Activated naive CD4-positive, alpha-beta T cell treated with anti-CD3 and anti-CD28 coated beads, Interleukin-2, amount 50 U/mL, for 16 hours (primary cell): ENCODE measurements around the gene ST6GAL1.
"Not testable (repeated sequence)": the region's sequence is repeated elsewhere in the genome, so short reads cannot be mapped to it uniquely, and the experiment has no call there.

Experiments
- DNase-seq: peaks from one replicate; pipeline ENCODE4 v3.0.0-alpha.2; 2020

Gene ST6GAL1

GRCh38 chr3:186946756-186947375, 16.5 kb downstream of the ST6GAL1 start:
- DNase-seq = no peak

DNA sequence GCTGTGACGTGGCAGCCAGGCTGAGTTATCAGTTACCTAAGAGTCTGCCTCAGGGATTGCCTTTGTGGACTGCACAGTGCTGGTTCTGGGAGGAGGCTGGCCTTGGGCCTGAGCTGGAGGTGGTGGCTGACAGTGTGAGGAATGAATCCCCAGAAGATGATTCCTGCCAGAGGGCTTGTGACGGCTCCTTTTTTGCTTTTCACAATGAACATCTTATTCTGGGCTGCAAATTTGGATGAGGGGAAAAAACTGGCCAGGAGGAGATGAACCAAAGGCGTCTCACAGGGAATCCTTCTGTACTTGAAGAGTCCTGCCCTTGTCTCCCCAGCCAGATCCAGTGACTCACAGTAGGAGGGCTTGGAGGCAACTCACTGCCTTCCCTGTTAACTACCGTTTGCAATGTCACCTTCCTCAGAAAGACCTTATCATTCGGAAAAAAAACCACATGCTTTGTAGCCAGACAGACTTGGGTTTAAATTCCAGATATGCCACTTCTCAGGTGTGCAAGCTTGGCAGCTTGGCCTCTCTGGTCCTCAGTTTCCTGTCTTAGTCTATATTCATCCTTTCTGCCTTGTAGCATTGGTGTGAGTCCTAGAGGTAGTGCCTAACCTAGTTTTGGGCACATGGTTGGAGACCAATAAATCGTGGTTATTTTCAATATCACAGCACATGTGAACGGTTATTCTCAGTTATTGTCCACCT, 19.1 kb downstream of the ST6GAL1 start:
- DNase-seq = no peak

DNA sequence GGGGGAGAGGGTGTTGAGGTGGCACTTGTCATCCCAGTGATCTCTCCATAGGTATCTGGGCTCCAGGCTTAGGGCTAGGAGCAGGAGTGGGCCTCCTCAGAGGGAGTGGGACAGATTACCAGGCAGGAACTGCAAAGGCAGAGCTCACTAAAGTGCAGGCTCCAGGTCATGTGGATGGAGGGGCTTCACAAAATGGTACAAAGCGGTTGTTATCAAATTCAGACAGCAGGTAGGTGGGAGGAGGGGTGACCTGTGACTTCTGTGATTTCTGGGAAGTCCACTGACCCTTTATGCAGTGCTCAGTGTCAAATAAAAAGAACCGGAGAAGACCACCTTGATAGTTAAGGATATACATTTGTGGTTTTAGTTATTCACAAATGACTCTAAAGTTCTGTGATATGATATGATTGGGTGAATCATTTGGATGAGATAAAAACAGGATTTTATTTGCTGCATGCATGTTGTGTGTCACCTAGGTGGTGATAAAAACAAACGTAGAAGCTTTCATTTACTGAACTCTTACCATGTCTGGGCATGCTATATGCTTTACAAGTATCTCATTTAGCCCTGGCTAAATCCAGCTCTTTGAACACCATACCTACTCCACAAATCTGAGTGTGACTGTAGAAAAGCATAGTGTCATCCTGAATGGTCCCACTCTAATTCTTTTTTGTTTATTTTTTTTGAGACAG, 20.2 kb downstream of the ST6GAL1 start:
- DNase-seq = no peak

GRCh38 chr3:186951640-186952552, 21.6 kb downstream of the ST6GAL1 start:
- DNase-seq = no peak

DNA sequence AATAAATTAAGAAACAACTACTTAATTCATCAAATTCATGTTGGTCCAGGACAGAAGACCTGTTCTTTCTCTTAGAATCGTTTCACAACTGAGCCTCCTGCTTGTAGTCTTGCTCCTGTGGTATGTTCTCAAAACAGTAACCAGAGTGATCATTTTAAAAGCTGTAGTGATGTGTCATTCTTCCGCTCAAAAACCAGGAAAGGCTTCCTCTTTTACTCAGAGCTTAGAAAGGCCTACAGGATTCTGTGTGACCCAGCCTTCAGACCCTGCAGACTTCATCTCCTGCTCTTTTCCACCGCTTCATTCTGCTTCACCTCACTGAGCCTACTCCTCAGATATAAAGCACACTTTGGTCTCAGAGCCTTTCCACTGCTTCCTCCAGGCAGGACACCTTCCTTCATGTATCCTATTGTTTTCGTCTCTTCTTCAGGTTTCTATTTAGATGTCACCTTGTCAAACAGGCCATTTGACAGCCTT, 22.7 kb downstream of the ST6GAL1 start:
- DNase-seq = no peak

DNA sequence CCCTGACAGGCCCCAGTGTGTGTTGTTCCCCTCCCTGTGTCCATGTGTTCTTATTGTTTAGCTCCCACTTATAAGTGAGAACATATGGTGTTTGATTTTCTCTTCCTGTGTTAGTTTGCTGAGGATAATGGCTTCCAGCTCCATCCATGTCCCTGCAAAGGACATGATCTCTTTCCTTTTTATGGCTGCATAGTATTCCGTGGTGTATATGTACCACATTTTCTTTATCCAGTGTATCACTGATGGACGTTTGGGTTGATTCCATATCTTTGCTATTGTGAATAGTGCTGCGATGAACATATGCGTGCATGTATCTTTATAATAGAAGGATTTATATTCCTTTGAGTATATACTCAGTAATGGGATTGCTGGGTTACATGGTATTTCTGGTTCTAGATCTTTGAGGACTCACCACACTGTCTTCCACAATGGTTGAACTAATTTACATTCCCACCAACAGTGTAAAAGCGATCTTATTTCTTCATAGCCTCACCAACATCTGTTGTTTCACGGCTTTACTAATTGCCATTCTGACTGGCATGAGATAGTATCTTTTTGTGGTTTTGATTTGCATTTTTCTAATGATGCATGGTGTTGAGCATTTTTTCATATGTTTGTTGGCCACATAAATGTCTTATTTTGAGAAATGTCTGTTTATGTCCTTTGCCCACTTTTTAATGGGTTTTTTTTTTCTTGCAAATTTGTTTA, 23.8 kb downstream of the ST6GAL1 start:
- DNase-seq = not testable (repeated sequence)

- no peak for DNase-seq
Observed at GRCh38 chr3:186955898-186956696, 25.8 kb downstream of the ST6GAL1 start.

DNA sequence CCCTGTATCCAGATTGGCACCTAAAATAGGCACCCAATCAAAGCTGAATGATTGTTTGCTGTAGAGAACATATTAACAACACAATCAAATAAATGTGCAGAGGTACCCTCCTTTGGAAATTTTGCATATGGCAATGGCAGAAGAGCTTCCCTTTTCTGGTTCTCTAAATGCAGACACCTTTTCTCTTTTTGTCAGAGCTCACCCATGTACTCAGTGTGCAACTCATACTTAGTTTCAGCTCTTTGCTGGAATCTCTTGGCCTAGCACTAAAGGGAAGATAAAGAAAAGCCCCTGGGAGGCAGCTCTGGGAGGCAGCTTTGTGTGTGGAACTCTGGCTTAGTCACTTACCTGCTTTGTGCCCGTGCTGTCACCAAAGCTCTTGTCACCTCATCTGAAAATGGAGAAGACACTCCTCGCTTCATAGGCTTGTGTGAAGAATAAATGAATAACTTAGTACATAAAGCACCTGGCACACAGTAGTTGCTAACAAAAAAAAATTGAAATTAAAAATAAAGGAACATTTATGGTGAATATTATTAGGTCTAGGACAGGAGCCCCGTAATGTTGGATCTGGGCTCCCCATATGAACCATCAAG, 28.8 kb downstream of the ST6GAL1 start:
- DNase-seq = no peak

- no peak for DNase-seq
Observed at GRCh38 chr3:186960347-186960746, 30.0 kb downstream of the ST6GAL1 start.

DNA sequence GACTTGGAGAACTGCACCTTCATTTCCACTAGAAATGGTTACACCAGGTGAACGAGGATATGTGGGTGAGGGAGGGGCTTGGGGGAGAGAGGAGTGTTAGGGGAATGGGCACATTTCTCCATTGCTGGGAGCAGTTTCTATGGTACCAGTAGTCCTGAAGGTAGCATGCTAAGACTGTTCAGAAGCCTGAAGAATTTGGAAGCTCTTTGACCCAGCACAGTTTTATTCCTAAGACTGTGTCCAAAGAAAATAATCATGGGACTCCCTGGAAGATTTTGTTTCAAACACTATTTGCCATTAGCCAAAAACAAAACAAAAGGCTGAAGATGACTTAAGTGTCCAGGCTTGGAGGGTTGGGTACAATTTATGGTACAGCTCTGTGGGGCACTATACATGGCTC, 32.1 kb downstream of the ST6GAL1 start:
- no peak for DNase-seq

GRCh38 chr3:186963636-186964035, 33.3 kb downstream of the ST6GAL1 start:
- no peak for DNase-seq

- DNase-seq = no peak
Observed at GRCh38 chr3:186964071-186964470, 33.7 kb downstream of the ST6GAL1 start.

- no peak for DNase-seq
Observed at GRCh38 chr3:186964616-186965015, 34.3 kb downstream of the ST6GAL1 start.

DNA sequence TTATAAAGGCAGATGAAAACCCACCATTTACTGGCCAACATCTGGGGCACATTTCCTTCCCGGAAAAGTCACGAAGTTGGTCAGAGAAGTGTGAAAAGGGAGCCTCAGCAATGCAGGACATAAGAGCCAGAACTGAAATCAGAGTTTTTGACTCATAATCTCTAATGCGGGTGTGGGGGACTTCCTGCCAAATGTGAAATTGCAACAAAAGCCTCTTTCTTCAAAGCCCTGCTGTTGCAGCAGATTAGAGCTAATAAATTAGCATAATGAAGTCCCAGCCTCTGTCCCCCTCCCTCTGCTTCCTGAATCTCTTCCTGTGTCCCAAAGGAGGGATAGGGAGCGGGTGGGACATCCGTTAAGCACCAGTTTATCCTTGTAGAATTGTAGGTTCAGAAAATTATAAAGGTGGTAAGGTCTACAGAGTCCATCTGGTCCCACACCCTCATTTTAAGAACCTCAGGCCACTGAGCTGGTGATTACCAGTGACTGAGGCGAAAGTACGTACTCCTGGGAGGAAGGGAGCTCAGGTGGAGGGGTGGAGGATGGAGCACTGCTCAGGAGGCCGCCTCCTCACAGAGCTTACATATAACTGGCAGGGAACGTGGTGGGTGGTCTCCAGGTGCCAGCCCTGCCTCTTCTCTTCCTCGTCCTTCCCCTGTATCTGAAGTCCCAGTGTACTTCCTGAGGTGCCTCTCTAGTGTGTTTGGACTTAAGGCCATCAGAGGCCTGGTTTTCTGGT, 35.0 kb downstream of the ST6GAL1 start:
- DNase-seq = no peak

DNA sequence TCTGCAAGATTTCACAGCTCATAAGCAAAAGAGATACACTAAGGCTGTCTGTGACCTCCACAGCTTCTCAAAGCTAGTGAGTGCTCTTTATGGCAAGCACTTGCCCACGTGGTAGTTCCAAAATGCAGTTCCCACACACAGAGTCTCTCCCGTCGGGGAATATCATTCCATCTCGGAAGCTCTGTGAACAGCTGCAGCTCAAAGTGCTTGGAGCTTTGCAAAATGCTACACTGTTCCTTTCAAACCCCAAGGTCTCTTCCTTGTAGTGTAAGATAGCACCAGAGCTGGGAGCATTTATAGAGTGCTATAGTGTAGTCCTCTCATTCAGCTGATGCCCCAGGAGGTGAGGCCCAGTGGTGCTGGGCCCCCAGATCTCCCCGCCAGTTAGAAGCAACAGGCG, 36.1 kb downstream of the ST6GAL1 start:
- DNase-seq = no peak

DNA sequence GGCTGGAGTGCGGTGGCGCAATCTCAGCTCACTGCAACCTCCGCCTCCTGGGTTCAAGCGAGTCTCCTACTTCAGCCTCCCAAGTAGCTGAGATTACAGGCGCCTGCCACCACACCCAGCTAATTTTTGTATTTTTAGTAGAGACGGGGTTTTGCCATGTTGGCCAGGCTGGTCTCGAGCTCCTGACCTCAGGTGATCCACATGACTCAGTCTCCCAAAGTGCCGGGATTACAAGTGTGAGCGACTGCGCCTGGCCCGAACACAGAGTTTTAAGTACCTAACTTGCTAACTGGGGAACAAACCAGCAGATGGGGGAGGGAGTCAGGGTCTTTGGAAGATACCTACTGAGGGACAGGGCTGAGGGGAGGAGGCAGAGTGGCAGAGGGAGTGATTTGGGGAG, 36.9 kb downstream of the ST6GAL1 start:
- DNase-seq = not testable (repeated sequence)

DNA sequence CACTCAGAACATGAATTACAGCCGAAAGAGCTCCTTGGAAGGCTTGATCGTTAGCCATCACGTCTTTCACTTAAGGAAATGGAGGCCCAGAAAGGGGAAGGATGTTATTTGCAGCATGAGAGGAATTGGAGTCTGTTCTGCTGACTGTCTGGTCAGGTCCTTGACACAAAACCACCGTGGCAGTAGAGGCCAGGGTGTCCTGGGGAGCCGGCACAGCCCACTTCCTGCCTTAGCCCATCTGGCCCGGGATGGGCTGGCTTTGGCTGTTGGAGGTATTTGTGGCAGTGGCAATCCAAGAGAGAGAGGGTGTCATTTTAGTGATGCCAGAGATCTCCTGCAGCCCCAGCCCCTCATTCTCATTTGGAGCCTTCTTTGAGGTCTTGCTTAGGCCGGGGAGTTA, 37.4 kb downstream of the ST6GAL1 start:
- no peak for DNase-seq

DNA sequence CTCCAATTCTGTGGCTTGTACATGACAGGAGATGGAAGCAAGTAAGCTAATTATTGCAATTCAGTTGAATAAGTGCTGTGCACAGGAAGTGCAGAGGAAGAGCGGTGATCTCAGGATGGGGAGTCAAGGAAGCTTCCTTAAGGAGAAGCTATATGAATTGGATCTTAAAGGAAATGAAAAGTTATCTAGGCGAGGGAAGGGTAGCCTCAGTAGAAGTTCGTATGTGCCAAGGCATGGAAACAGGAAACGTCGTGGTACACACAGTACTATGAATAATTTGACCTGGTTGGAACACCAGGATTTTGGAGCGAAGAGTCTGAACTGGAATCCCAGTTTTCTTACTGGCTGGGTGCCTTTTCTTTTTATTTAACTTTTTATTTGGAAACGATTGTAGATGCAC, 39.3 kb downstream of the ST6GAL1 start:
- no peak for DNase-seq

GRCh38 chr3:186971106-186971505, 40.8 kb downstream of the ST6GAL1 start:
- DNase-seq = not testable (repeated sequence)

GRCh38 chr3:186971578-186971977, 41.3 kb downstream of the ST6GAL1 start:
- no peak for DNase-seq
